GM18520 (cell line): ENCODE data around the gene SLC25A19.

Source experiments
- ATAC-seq: cut with Tn5 transposase; IDR thresholded peaks from one replicate; pipeline ENCODE4 v1.9.1; 2021; ENCODE audit not compliant: unreplicated experiment

Gene SLC25A19

DNA sequence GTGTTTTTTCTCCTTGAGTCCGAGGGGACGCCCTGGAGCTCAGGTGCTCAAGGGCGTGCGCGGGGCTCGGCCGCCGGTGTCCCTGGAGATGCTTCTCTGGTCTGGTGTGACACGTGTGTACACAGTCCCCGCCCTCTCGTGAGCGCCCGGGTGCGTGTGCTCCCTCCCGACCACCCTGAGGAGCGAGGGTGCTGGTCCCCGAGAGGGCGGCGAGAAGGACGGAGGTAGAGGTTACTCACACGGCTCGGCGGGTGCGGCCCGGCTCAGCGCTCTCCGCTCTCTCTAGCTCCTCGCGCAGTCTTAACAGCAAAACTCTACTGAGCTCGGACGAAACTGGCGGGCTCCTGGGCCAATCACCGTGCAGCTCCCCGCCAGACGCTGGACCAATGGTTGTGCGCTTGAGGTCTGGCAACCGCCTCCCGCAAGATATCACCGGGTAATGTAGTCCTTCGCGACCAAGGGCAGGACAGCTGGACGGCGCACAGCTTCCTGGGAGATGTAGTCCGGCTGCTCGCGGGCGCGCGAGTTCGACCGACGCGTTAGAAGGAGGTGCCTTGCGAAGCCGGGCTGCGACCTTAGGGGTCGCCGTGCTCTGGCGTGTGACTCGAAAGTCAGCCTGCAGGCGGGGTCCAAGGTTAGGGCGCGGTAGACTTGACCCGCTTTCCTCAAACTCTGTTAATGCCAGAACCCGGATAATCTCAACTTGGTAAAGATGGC lies at the start of gene SLC25A19:
TSS of gene SLC25A19 (minus strand) at position 319 of the 717 bp plus-strand sequence. CDS start 2,669 bp downstream, outside the sequence.
- peak; percentile 88 for ATAC-seq

DNA sequence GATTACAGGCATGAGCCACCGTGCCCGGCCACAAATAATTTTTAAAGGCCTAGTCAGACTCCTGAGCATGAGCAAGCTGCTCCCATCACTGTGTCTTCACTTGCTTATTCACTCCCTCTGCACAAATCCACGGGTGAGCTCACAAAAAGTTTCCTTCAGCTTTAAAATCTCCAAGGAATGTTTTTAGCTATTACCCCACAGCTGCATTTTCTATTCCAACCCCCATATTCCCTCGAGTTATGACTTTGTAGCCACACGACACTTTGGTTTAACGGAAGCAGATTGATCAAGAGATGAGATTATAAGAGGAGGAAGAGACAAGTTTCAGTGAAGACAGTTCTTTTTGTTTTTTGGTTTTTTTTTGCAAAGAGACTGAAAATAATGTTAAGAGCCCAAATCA lies 49.1 kb upstream of the SLC25A19 start:
- ATAC-seq: no peak

DNA sequence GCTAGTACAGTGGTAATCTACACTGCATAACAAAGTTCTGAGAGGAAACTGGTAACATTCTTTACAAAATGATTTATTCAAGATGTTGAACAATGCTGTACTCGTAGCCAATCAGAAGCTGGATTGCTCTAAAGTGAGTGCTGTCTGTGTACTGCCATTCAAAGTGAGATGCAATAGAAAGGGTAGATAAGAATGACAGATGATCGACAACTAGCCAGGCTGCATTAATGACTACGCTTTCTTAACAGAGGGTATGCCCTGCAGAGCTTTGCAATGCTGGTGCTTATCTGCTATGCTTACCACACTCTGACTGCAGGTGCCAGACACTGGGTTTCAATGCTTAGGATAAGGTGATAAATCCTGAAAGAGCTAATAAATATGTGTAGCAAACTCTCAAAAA lies 46.1 kb upstream of the SLC25A19 start:
- no peak for ATAC-seq

DNA sequence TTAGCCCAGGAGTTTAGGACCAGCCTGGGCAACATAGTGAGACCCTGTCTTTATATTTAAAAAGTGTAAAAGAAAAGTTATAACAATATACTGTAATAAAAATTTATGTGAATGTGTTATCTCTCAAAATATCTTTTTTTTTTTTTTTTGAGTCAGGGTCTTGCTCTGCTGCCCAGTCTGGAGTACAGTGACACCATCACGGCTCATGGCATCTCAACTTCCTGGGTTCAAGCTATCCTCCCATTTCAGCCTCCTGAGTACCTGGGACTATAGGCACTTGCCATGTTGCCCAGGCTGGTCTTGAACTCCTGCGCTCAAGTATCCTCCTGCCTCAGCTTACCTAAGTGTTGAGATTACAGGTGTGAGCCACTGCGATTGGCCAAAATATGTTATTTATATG lies 45.5 kb upstream of the SLC25A19 start:
- ATAC-seq: no peak

DNA sequence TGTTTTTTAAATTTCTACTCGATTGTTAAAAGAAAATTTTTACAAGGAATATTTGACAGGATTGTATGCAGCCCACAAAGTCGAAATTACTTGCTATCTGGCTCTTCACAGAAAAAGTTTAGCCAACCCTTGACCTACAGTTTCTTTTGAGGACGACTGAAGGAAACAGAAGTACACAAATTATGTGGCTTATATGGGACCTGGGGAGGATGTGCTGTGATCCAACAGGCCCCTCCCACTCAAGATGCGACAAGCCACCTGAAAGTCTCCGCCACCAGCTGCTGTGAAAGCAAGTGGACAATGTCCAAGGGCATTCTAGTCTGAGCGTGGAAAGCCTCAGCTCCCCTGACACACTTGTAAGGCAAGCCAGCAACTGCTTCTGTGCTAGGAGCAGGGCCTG lies 42.4 kb upstream of the SLC25A19 start:
- ATAC-seq: no peak

DNA sequence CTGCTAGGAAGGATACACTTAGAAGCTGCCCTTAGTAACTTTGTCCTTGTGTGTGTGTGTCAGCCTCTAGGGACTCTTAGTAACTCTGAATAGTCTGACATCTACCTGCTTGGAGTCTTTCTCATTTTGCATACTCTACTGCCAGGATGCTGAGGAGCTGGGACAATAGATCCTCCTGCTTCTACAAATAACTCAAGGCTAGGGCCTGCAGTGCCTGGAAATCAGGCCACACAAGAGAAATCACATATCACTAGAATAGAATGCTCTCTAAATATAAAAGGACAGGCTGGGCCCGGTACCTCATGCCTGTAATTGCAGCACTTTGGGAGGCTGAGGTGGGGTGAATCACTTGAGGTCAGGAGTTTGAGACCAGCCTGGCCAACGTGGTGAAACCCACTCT lies 38.5 kb upstream of the SLC25A19 start:
- no peak for ATAC-seq

DNA sequence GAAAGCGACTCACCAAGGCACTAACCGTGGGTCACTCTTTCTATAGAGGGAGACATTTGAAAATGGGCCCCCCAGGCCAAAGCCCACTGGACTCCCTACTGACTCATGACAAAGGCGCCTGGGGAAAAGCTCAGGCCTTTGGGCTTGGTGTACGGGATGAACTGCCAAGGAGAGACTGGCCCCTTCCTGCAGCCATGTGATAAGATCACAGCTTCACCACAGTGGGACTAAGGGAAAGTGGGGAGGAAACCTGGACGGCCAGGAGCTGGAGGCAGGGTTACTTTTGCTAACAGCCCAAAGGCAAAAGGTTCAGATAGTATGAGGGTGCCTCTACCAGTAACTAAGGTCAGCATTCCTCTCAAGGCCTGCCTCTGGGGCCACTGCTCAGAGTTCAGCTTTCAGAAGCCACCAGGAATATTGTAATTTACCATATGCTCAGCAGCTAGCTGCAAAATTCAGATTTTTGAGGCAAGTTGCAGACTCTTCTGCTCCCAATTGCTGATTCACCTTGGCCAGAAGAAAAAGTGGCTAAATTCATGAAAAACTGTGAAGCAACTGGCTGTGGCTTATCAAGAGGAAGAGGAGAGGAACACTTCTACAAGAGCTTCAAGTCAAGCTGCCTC lies 37.1 kb upstream of the SLC25A19 start:
- no peak for ATAC-seq

DNA sequence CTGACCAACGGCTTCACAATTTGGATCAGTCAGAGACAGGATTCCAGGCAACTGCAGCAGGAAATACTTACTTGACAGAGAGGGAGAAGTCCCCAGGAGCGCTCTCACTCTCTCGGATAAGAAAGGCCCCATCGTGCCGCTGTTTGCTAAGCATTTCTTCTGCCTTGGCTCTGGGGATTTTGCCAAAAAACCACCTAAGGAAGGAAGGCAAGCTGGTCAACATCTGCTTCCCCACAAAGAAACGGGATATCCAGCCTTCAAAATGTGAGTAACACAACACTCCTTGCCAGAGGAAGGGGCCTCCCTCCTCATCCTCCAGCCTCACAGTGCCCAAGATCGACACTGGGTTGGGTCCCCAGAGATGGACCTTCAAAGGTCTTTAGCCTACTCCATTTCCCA lies 36.6 kb upstream of the SLC25A19 start:
- no peak for ATAC-seq

DNA sequence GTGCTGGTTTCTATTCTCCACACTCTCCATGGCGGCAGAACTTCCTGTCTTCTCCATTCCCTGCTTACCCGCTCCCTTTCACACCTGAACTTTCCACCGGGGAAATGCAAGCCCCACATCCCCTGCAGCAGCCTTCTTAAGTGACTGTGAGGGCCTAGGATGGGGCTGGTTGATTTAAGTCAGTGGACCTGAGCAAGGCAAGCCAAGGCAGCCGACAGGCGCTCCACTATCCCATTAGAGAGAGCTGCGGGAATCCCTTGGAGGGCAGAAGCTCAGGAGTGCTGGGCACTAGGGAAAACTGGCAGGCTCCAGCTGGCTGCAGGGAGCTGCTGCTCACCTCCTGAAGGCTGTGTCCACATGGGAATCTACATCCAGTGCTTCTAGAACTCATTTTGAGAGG lies 36.1 kb upstream of the SLC25A19 start:
- no peak for ATAC-seq

DNA sequence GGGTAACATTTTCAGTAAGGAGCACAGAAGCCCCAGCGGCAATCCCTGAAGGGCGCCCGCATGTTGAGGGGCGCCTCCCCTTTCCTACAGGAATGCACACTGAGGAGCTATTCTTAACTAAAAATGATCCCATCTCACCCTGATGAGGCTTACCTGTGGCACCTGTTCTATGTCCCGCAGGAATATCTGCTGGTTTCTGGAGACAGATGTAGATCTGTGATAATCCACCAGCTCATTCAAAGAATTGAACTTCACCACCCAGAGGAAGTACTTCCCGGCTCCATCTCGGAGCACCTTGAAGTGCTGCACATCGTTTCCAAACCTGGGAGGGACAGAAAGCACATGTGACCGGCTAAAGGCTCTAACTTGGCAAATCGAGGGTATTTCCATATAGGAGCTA lies 32.3 kb upstream of the SLC25A19 start:
- no peak for ATAC-seq

DNA sequence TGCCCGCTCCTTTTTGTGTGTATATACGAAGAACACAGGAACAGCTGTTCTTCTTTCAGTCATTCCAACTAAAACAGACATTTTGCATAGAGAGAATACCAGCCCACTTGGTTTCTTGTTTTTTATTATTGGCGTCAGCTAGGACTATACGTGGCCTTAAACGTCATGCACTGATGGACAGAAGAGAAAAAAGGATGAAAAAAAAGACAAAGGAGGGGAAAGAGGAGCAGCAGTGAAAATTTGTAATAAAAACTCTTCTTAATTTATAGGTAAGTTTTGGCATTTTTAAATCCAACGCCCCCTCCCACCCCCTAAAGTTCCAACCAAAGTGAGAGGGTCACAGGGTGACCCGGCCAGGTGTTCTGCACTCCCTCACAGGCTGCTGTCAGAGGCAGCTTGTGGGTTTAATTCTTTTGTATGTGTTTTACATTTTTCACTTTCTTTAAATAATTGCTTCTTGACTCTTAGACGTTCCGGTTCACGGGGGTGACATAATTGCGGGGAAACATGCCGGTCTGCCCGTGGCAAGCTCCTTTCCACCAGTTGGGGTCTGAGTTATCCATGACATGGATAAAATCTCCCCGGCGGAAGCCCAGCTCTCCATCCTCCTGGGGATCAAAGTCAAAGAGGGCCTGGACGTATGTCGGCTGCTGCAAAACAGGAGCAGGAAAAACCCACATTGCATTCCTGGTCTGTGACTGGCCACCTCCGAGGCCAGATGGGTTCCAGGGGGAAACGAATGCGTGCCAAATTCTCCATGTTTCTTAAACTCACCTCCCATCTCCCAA lies 30.9 kb upstream of the SLC25A19 start:
- ATAC-seq: peak; percentile 31

DNA sequence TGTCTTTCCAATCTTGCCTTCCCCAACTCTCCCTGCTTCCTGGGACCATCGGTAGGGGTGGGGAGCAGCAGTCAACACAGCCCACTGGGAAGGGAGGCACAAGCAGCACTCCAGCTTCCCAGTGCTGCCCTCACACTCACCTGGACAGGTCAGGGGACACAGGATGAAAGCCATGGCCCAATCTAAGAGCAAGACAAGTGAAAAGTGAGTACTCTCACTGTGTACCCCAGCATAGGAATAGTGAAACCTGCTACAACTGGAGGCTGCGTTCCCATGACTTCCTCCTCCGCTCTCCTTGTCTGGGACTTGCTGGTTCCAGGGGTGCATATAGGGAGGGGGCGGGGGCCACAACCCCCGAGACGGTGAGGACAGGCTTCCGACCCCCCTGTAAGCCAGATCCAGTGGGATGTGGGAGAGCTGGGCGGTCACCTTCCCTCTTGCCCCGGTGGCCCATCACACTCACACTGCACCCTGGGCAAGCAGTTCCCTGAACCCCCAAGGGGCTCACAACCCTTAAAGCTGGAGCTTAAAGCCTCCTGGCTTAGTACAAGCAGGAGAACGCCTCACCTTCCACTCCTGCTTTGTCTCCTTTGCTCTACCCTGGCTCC lies 29.5 kb upstream of the SLC25A19 start:
- ATAC-seq: no peak

DNA sequence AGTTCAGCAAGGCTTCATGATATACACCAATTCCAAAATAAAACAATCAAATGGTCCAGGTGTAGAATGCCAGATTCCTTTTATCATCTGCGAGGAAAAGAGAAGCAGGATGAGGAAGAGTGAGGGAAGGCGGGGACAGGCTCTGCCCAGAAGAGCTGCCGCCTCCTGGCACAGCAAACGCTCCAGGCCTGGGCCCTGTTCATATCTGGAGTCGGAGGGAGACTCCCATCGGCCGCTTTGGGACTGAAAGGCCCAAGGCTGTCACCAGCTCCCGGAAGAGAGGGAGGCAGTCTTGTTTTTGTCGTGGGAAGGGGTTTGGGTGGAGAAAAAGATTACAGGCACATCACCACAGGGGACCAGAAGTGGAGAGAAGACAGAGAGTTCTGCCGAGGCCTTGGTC lies 29.0 kb upstream of the SLC25A19 start:
- no peak for ATAC-seq

DNA sequence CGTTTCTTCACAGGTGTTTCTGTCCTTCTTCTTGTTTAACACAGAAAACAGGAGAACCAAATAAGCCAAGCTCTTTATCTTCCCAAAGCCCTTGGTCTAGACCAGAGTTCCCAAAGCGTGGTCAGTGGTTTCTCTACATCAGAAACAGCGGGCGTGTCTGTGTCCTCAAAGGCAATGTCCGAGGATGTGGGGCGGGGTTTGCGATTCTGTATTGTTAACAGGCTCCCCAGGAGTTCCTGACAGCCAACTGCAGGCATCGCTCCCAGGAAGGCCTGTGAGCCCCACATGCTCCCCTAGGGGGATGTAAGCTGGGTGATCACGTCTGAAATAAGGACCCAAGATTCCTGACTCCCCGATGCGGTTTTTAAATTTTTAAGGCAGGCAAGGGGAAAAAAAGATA lies 28.4 kb upstream of the SLC25A19 start:
- ATAC-seq: no peak

DNA sequence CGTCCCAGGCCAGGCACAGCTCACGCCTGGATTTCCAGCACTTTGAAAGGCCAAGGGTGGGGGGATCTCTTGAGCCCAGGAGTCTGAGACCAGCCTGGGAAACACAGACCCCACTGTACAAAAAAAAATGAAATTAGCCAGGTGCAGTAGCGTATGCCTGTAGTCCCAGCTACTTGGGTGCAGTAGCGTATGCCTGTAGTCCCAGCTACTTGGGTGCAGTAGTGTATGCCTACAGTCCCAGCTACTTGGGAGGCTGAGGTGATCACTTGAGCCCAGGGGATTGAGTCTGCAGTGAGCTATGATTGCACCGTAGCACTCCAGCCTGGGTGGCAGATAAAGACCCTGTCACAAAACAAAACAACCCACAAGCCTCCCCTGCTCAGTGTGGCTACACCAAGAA lies 27.0 kb upstream of the SLC25A19 start:
- ATAC-seq: no peak

DNA sequence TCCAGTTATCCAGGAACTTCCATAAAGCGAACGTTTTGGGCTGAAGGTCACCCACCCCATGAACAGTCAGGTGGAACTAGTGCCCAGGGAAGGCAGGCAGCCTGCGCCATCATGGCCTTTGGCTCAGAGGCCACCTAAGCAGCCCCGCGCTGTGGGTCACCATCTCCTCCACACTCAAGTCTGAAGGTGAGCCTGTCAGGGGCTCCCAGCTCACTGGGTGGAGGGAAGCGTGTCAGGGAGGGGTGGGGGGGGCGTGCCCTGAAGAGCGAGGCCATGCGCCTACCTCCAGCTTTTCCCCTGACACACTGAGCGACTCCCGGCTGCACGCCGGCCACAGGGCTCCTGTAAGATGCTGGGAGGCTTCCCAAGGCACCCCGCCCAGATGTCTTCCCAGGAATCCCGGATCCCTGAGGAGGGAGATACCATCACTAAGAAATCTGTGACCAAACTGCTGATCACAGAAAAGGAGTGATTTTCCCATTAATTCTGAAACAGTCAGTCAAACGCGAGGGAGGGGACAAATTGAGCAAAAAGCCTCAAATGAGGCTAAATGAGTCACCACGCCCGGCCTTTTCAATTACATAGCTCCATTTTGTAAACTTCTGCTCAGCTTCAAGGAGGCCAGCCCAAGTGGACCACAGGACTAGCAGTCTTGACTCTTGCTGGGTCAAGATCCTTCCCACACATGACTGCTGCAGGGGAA lies 26.5 kb upstream of the SLC25A19 start:
- no peak for ATAC-seq

DNA sequence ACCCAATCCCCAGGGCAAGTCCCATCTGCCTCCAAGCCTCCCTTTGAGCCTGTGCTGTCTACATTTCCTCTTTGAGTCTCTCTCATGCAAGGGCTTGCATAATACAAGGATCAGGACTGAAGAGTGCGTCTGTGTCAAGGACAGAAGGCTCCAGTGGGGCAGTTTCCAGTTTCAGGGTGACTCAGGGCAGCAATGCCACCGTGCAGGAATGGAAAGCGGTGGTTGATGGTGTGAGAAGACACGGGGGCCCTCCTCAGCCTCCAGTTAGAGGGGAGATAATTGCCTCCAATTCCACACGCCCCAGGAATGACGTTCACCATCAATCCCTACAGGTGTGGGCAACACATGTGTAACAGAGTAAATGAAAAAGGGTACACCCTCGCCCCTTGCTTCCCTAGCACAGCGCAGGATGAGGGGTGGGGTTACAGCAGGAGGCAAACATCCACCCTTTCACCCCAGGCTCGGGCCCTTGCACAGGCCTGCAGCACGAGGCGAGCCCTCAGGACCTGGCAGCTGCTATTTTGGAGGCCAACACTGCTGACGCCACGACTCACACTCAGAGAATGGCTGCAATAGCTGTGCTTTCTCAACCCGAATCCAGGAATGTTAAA lies 24.8 kb upstream of the SLC25A19 start:
- peak; percentile 73 for ATAC-seq

DNA sequence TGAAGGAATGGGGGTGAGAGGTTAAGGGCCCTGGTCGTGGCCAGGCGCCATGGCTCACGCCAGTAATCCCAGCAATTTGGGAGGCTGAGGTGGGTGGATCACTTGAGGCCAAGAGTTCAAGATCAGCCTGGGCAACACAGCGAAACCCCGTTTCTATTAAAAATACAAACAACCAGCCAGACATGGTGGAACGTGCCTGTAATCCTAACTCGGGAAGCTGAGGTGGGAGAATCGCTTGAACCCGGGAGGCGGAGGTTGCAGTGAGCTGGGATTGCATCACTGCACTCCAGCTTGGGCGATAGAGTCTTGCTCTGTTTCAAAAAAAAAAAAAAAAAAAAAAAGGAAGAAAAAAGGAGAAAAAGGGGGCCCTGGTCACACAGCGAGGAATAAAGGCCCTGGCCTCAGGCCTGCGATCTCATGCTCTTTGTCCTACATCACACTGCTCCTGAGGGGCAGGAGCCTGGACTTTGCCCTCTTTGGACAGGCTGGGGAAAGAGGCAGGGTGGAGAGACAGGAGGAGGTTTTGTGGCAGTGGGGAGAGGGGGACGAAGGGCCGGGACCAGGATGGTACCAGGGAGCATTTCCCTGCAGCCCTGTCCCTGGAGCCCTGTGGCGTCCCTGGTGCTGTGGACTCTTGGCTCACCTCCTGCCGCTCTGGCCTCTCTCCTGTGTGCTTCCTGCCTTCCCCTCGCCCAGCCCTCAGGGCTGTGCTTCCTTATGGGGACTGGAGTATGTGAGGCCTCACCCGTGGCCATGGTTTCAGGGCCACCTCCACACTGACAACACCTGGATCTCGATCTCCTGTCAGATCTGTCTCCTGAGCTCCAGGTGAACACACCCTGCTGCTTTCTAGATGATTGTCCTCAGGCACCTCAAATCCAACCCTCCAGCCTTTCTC lies 19.7 kb upstream of the SLC25A19 start:
- no peak for ATAC-seq

DNA sequence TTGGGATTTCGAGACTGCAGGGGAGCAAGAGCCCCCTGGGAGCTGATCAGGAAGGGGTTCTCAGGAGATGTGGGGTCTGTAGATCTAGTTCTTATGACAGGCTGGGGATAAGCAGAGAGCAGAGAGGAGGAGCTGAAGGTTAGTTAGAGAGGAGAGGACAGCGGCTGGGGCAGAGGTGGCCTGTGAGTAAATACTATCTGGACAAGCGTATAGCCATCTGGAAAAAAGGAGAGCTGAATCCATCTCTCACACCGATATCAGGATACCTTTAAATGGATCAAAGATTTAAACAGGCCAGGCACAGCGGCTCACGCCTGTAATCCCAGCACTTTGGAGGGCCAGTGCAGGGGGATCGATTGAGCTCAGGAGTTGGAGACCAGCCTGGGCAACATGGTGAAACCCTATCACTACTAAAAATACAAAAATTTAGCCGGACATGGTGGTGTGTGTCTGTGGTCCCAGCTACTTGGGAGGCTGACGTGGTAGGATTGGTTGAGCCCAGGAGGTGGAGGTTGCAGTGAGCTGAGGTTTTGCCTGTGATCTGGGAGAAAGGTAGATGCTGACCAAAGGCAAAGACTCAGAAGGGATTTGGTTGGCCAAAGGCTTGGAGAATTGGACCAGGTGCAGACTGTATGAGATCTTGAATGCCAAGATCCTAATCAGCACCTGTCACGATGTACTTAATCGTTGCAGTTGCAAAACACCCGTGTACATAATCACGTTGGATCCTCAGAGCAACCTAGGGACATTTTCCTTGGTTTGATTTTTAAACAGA lies 18.9 kb upstream of the SLC25A19 start:
- ATAC-seq: no peak
